GM23338 (cell line): Measurements from ENCODE around the gene KCNC4.

Experiments
- CTCF ChIP-seq, 2 experiments: fragments of 200-600 bp in 1 of 2; sonication (generic) in 1 of 2; conservative IDR thresholded peaks; 2 replicates each; pipeline versions ENCODE4 v1.5.1 to v1.6.1; 2016 to 2017; ENCODE audit warnings: antibody characterized with exemption in 2 of 2, low read depth in 2 of 2, mild to moderate bottlenecking in 2 of 2, moderate library complexity in 1 of 2
- EZH2 ChIP-seq: fragments of 200-600 bp; sonication (generic); IDR thresholded peaks from one replicate; pipeline ENCODE4 v1.8.0; 2017; ENCODE audit warnings: antibody characterized with exemption, mild to moderate bottlenecking, low read depth; ENCODE audit not compliant: unreplicated experiment
- EZH2phosphoT487 ChIP-seq: fragments of 200-600 bp; sonication (generic); IDR thresholded peaks from one replicate; pipeline ENCODE4 v1.8.1; 2018; ENCODE audit warnings: antibody characterized with exemption; ENCODE audit not compliant: unreplicated experiment
- POLR2AphosphoS5 ChIP-seq: IDR thresholded peaks from 2 replicates; pipeline ENCODE4 v1.6.1; 2016; ENCODE audit warnings: antibody characterized with exemption, low read depth
- TF ChIP-seq, protein P1 (sequence below): IDR thresholded peaks from one replicate; pipeline ENCODE4 v1.6.1; 2018; ENCODE audit warnings: antibody characterized with exemption; ENCODE audit not compliant: unreplicated experiment

DNA sequence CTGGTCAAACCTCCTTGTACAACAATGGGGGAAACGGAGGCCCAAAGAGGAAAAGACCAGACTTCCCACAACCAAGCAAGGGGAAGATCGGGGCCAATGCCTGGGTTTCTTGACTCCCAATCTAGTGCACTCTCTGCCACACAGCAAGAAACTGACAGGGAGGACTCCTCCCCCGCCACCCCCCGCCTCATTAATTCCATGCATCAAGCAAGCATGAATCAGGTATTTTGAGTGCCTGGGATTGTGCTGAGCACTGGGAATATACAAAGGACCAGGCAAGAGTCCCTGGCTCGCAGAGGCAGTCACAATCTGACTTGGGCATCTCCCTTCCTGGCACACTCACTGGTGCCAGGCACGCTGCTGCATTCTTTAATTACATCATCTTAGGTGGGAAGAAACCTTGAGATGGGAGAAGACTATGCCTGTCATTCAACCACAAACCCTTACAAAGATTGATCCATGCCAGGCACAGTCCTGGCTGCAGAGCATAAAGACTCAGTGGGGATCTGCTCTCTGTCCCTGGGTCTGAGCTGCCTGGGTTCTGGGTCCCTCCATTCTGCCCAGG lies 4.4 kb upstream of the KCNC4 start:
- TF ChIP-seq, protein P1, sequence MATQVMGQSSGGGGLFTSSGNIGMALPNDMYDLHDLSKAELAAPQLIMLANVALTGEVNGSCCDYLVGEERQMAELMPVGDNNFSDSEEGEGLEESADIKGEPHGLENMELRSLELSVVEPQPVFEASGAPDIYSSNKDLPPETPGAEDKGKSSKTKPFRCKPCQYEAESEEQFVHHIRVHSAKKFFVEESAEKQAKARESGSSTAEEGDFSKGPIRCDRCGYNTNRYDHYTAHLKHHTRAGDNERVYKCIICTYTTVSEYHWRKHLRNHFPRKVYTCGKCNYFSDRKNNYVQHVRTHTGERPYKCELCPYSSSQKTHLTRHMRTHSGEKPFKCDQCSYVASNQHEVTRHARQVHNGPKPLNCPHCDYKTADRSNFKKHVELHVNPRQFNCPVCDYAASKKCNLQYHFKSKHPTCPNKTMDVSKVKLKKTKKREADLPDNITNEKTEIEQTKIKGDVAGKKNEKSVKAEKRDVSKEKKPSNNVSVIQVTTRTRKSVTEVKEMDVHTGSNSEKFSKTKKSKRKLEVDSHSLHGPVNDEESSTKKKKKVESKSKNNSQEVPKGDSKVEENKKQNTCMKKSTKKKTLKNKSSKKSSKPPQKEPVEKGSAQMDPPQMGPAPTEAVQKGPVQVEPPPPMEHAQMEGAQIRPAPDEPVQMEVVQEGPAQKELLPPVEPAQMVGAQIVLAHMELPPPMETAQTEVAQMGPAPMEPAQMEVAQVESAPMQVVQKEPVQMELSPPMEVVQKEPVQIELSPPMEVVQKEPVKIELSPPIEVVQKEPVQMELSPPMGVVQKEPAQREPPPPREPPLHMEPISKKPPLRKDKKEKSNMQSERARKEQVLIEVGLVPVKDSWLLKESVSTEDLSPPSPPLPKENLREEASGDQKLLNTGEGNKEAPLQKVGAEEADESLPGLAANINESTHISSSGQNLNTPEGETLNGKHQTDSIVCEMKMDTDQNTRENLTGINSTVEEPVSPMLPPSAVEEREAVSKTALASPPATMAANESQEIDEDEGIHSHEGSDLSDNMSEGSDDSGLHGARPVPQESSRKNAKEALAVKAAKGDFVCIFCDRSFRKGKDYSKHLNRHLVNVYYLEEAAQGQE: no peak
- TF ChIP-seq POLR2AphosphoS5: no peak
- TF ChIP-seq CTCF (conservative IDR thresholded peaks at IDR 0.05; ENCODE audit: low read depth in 2 of 2): no peak
- no peak for TF ChIP-seq EZH2
- no peak for TF ChIP-seq EZH2phosphoT487
